ENCODE results near the gene HEATR1.

- TF ChIP-seq CTCF (IDR thresholded peaks at IDR 0.05) (no peak), POLR2A (IDR thresholded peaks at IDR 0.05) (no peak)
Observed at GRCh38 chr1:236645016-236645680, 40.8 kb upstream of the HEATR1 start.

Data from adrenal gland (tissue), 5 donors.